NK-92 (cell line): ENCODE data around the gene SPDYE3.
"Not testable (repeated sequence)": the region's sequence is repeated elsewhere in the genome, so short reads cannot be mapped to it uniquely, and the experiment has no call there.

Source experiments
- DNase-seq: peaks from one replicate; lab custom pipeline; 2025; ENCODE audit not compliant: unreplicated experiment; lab: John Stamatoyannopoulos, UW

SPDYE3 gene

GRCh38 chr7:100287191-100287969 lies 20.1 kb upstream of the SPDYE3 start:
- not testable (repeated sequence) for DNase-seq

GRCh38 chr7:100288258-100288657 lies 19.2 kb upstream of the SPDYE3 start:
- DNase-seq = not testable (repeated sequence)

- DNase-seq = not testable (repeated sequence)
Measured at GRCh38 chr7:100292162-100292561, 15.3 kb upstream of the SPDYE3 start.

- DNase-seq = not testable (repeated sequence)
Measured at GRCh38 chr7:100295269-100295668, 12.2 kb upstream of the SPDYE3 start.

DNA sequence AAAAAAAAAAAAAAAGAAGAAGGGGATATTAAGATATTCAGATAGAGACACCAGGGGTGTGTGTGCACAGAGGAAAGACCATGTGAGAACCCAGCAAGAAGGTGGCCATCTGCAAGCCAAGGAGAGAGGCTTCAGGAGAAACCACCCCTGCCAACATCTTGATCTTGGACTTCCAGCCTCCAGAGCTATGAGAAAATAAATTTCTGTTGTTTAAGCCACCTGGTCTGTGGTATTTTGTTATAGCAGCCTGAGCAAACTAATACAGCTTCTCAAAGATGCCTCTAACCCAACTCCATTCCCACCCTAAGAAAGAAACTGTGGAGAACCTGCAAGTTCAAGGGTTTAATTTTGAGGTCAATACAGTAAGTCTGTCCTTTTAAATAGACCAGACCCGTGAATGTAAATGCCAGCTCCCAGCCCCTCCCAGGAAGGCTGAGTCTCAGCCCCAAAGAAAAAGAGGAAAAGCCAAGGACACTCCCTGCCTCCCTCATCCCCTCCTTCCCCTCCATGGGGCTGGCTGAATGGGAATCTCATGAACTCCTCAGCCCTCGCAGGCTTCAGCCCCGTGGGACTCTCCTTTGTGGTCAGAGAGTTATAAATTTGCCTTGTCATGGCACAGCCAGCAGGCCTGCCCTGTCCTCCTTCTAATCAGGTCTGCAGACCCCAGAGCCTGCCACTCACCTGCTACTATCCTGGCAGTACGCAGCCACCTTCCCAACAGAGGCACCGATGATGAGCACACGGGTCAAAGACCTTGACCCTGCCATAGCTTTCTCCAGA lies 9.5 kb upstream of the SPDYE3 start:
- not testable (repeated sequence) for DNase-seq

GRCh38 chr7:100298632-100298895 lies 8.9 kb upstream of the SPDYE3 start:
- not testable (repeated sequence) for DNase-seq

GRCh38 chr7:100304526-100304925 lies 3.0 kb upstream of the SPDYE3 start:
- not testable (repeated sequence) for DNase-seq

DNA sequence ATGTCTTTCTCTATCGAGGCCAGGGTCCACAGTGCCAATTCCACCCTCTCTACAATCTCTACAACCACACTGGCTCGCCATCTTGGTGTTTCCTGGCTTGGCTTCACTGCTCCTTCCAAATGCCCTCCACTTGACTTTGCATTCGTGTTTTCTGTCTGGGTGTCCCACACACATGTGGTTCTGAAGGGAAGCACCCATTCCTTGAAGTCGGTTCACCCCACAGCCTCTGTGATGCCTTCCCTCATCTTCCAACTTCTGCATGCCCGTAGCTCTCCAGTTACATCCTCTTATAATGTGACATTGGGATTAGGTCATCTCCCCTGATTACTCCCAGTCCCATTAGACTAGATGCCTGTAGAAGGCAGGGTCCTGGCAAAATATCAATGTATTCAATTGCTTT lies 10.8 kb downstream of the SPDYE3 start:
- not testable (repeated sequence) for DNase-seq

DNA sequence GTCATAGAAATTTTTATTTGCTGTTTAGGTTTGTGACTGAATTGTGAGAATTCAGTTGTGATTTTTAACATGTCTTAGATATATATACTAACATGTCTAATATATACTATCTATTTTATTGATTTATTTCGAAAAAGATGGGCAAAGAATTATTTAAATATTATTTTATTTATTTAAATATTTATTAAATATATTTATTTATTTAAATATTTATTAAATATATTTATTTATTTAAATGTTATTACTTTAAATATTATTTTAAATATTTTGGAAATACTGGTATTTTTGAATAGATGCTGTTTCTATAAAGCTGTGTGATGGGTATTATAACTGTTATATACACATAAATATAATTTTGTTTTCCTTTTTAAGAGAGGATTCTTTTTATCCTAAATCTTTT lies 14.1 kb downstream of the SPDYE3 start:
- not testable (repeated sequence) for DNase-seq

GRCh38 chr7:100324194-100324593 lies 16.7 kb downstream of the SPDYE3 start:
- DNase-seq = not testable (repeated sequence)

DNA sequence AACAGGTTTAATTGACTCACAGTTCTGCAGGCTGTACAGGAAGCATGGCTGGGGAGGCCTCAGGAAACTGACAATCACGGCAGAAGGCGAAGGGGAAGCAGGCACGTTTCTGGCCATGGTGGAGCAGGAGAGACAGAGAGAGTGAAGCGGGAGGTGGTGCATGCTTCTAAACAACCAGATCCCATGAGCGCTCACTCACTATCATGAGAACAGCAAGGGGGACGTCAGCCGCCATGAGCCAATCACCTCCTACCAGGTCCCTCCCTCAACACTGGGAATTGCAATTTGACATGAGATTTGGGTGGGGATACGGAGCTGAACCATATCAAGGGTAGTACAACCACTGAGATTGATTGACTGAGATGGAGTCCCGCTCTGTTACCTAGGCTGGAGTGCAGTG lies 18.2 kb downstream of the SPDYE3 start:
- not testable (repeated sequence) for DNase-seq

DNA sequence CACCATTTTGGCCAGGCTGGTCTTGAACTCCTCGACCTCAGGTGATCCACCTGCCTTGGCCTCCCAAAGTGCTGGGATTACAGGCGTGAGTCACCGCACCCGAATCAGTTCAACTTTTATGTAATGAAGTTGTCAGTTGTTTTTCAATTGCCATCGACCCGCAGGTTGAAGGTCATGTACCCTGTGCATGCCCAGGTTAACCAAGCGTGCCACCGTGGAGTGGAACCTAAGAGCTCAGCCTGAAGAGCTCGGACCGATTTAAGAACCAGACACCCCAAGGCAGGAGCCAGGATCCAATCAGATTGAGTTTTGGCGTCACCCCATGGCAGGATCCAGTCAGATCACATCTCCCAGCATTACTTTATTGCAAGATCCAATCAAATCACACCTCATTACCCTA lies 19.4 kb downstream of the SPDYE3 start:
- not testable (repeated sequence) for DNase-seq

GRCh38 chr7:100335566-100336466 lies 28.3 kb downstream of the SPDYE3 start:
- DNase-seq = peak; percentile 57

GRCh38 chr7:100338083-100338696 lies 30.7 kb downstream of the SPDYE3 start:
- not testable (repeated sequence) for DNase-seq

- DNase-seq = not testable (repeated sequence)
Measured at GRCh38 chr7:100341286-100341685, 33.8 kb downstream of the SPDYE3 start.

DNA sequence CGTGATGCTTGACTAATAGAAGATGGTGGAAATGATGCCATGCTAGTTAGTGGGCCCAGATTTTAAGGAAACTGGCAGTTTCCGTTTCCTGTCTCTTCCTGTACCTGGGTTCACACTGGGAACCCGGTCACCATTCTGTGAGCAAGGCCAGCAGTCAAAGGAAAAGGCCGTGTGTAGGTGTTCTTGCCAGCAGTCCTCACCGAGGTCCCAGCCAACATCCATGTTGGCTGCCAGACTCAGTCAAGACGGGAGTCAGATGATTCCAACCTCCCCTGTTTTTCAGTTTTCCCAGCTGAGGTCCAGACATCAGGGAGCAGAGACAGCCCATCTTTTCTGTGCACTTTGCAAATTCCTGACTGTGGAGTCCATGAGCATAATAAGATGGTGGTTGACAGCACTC lies 35.3 kb downstream of the SPDYE3 start:
- DNase-seq = no peak

GRCh38 chr7:100344124-100344559 lies 36.6 kb downstream of the SPDYE3 start:
- DNase-seq = not testable (repeated sequence)

DNA sequence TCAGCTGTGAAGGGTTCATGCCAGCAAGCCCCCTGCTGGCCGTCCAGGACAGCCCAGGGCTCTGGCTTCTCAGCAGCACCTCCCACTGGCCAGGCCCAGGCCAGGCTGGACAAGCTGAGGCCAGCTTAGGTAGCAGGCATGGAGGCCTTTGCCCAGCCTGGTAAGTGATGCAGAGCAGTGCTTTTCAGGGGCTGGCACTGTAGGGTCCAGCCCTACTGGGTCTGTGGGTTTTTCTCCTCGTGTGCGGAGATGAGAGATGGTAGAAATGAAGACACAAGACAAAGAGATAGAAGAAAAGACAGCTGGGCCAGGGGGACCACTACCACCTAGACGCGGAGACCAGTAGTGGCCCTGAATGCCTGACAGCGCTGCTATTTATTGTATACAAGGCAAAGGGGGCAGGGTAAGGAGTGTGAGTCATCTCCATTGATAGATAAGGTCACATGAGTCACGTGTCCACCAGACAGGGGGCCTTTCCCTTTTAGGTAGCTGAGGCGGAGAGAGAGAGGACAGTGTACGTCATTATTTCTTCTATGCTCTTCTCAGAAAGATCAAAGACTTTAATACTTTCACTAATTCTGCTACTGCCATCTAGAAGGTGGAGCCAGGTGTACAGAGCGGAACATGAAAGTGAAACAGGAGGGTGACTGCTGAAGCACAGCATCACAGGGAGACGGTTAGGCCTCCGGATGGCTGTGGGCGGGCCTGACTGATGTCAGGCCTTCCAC lies 37.2 kb downstream of the SPDYE3 start:
- DNase-seq = not testable (repeated sequence)

- not testable (repeated sequence) for DNase-seq
Measured at GRCh38 chr7:100345288-100345672, 37.8 kb downstream of the SPDYE3 start.

- no peak for DNase-seq
Measured at GRCh38 chr7:100346921-100347320, 39.4 kb downstream of the SPDYE3 start.
